B cell (primary cell): ENCODE measurements around the gene ADH6. TPM values are rescaled to one million over a fixed set of nuclear protein-coding genes. Genes with fewer than 3 reads are reported as not detected.

Experiments
- ATAC-seq: fragments of 200-7000 bp; cut with Tn5 transposase; one replicate; pipeline ENCODE4 v1.10.0; 2021; ENCODE audit warnings: low read depth, mild to moderate bottlenecking, moderate number of reproducible peaks, moderate library complexity
- CTCF ChIA-PET: fragments of 350-600 bp; sonication (Branson Sonifier 250); formaldehyde crosslinking; loops from one replicate; lab custom pipeline; 2021; ENCODE audit warnings: antibody characterized with exemption, inconsistent platforms; lab: Charles Lee
- POLR2A ChIA-PET: fragments of 350-600 bp; sonication (Branson Sonifier 250); formaldehyde crosslinking; loops from one replicate; lab custom pipeline; 2021; ENCODE audit warnings: antibody characterized with exemption; lab: Charles Lee
- DNase-seq: peaks from one replicate; pipeline ENCODE4 v3.0.0; 2013
- H2AFZ ChIP-seq: 2 replicates; pipeline ENCODE4 v1.6.1; 2012; ENCODE audit warnings: mild to moderate bottlenecking, low read depth, low read length; ENCODE audit not compliant: insufficient read depth, poor library complexity, severe bottlenecking
- H3K27ac ChIP-seq, 2 donors: 1 replicate in 1 of 2; 2 replicates in 1 of 2; pipeline ENCODE4 v1.5.1; 2012 to 2013; ENCODE audit warnings: low read length in 2 of 2, mild to moderate bottlenecking in 2 of 2, moderate library complexity in 1 of 2
- H3K27me3 ChIP-seq, 4 experiments: fragments of 200-600 bp in 1 of 4; sonication (generic) in 1 of 4; replicated peaks in 1 of 4; 1 replicate in 2 of 4; 2 replicates in 2 of 4; pipeline versions ENCODE4 v1.6.1 to v1.7.0; 2013 to 2016; ENCODE audit warnings: low read length in 3 of 4, mild to moderate bottlenecking in 2 of 4, mixed read lengths in 1 of 4, moderate library complexity in 1 of 4; ENCODE audit not compliant: insufficient read depth in 4 of 4, control insufficient read depth in 3 of 4; ENCODE audit errors: control extremely low read depth in 1 of 4
- H3K36me3 ChIP-seq, 2 experiments: replicated peaks in 1 of 2; 1 replicate in 1 of 2; 2 replicates in 1 of 2; pipeline versions ENCODE4 v1.6.1 to v1.7.1; 2013; ENCODE audit warnings: low read length in 1 of 2; ENCODE audit not compliant: insufficient read depth in 2 of 2, control insufficient read depth in 1 of 2; ENCODE audit errors: control extremely low read depth in 1 of 2, extremely low read depth in 1 of 2
- H3K4me1 ChIP-seq, 2 donors: fragments of 200-600 bp in 1 of 2; sonication (generic) in 1 of 2; 1 replicate in 1 of 2; 2 replicates in 1 of 2; pipeline versions ENCODE4 v1.5.1 to v1.6.1; 2013 to 2017; ENCODE audit warnings: low read length in 2 of 2; ENCODE audit not compliant: control insufficient read depth in 2 of 2, insufficient read depth in 2 of 2
- H3K4me2 ChIP-seq: replicated peaks from 2 replicates; pipeline ENCODE3; 2012; ENCODE audit warnings: mild to moderate bottlenecking, low read depth, low read length; ENCODE audit not compliant: poor library complexity, severe bottlenecking
- H3K4me3 ChIP-seq, 5 experiments: fragments of 200-600 bp in 1 of 5; sonication (generic) in 1 of 5; 1 replicate in 3 of 5; 2 replicates in 2 of 5; pipeline versions ENCODE4 v1.5.1 to v1.7.0; 2011 to 2016; ENCODE audit warnings: low read length in 4 of 5, mild to moderate bottlenecking in 4 of 5, low read depth in 2 of 5, control low read depth in 1 of 5, moderate library complexity in 1 of 5; ENCODE audit not compliant: insufficient read depth in 1 of 5; ENCODE audit errors: control extremely low read depth in 1 of 5, extremely low read depth in 1 of 5
- H3K79me2 ChIP-seq: fragments of 200-600 bp; sonication (generic); one replicate; pipeline ENCODE4 v1.6.0; 2016; ENCODE audit warnings: low read length; ENCODE audit not compliant: control insufficient read depth, insufficient read depth
- H3K9ac ChIP-seq: fragments of 200-600 bp; sonication (generic); 2 replicates; pipeline ENCODE4 v1.6.1; 2017; ENCODE audit warnings: mild to moderate bottlenecking, low read length, moderate library complexity
- H3K9me3 ChIP-seq, 3 donors: one replicate each; pipeline versions ENCODE4 v1.6.1 to v1.7.1; 2013; ENCODE audit warnings: low read length in 2 of 3; ENCODE audit not compliant: control insufficient read depth in 2 of 3, insufficient read depth in 1 of 3; ENCODE audit errors: control extremely low read depth in 1 of 3
- H4K20me1 ChIP-seq: 2 replicates; pipeline ENCODE4 v1.6.0; 2012; ENCODE audit warnings: mild to moderate bottlenecking, low read length; ENCODE audit not compliant: insufficient read depth, control insufficient read depth, poor library complexity, severe bottlenecking
- H3K27ac Mint-ChIP-seq: one replicate; pipeline ENCODE4 v1.8.0; 2021; ENCODE audit warnings: mixed read lengths
- H3K27me3 Mint-ChIP-seq: one replicate; pipeline ENCODE4 v1.8.0; 2021; ENCODE audit warnings: mixed read lengths
- H3K4me1 Mint-ChIP-seq: one replicate; pipeline ENCODE4 v1.8.0; 2021; ENCODE audit warnings: mixed read lengths
- H3K4me3 Mint-ChIP-seq: one replicate; pipeline ENCODE4 v1.8.0; 2021; ENCODE audit warnings: mixed read lengths
- H3K9me3 Mint-ChIP-seq: one replicate; pipeline ENCODE4 v1.8.0; 2022; ENCODE audit warnings: mixed read lengths; ENCODE audit not compliant: insufficient read depth
- CTCF ChIP-seq: fragments of 200-600 bp; IDR thresholded peaks from one replicate; pipeline ENCODE4 v1.8.0; 2022; ENCODE audit warnings: antibody characterized with exemption, mild to moderate bottlenecking
- EZH2 ChIP-seq: IDR thresholded peaks from 2 replicates; pipeline ENCODE4 v1.6.1; 2012; ENCODE audit warnings: borderline replicate concordance, low read depth, mild to moderate bottlenecking, moderate library complexity, low read length; ENCODE audit not compliant: insufficient read depth, poor library complexity, severe bottlenecking
- WGBS: methylation state at CpG from one replicate; pipeline ENCODE4 v1.1.5; 2013; ENCODE audit warnings: missing lambda C conversion rate; ENCODE audit not compliant: insufficient coverage; 5-methylcytosine and 5-hydroxymethylcytosine counted together
- intact Hi-C: fragments of 100-400 bp; cut with micrococcal nuclease; formaldehyde crosslinking; loops from one replicate; pipeline ENCODE4 v1.10.0; 2022
- polyA plus RNA-seq: library from polyadenylated mRNA; depleted of rRNA; stranded (reverse); fragments of >200 nt; gene quantifications from 2 replicates; pipeline ENCODE4 v1.2.3, GENCODE V29; 2012
- total RNA-seq, 2 donors: library from RNA; stranded (reverse); fragments of 120-200 nt in 1 of 2; gene quantifications; 1 replicate in 1 of 2; 2 replicates in 1 of 2; pipeline versions ENCODE4 v1.2.3 to v1.2.4, GENCODE V29; 2013 to 2022

Gene ADH6
- total and polyA plus RNA-seq, 2 donors (not counting 1 experiment from before 2014, with no cell fraction given): not detected

- intact Hi-C loops: no loop called here
- Mint-ChIP-seq H3K9me3 (peaks cover 11% of the 10 kb centered on the region), H3K27me3 (no peaks in the 10 kb centered on the region), H3K4me3 (no peak overlapping the region), H3K4me1 (no peaks in the 10 kb centered on the region), H3K27ac (no peak overlapping the region)
- DNase-seq (no peak), ATAC-seq (no peak)
- Histone ChIP-seq H3K79me2 (no peaks in the 10 kb centered on the region), H3K9ac (no peak overlapping the region), H2AFZ (no peak overlapping the region), H3K27ac (no peak overlapping the region), H4K20me1 (no peaks in the 10 kb centered on the region), H3K4me3 (no peak overlapping the region), H3K36me3 (no peaks in the 10 kb centered on the region), H3K4me2 (no peak overlapping the region), H3K27me3 (no peaks in the 10 kb centered on the region), H3K9me3 (peaks cover 0 to 14% (median 4%) of the 10 kb centered on the region in 3 donors), H3K4me1 (no peaks in the 10 kb centered on the region)
- ChIA-PET POLR2A (no interaction called here), CTCF (no interaction called here)
- TF ChIP-seq CTCF (no peak), EZH2 (no peak)
- WGBS: 82% methylated on average over 2 of the region's 2 CpGs
Observed at GRCh38 chr4:99180382-99181070, 38.5 kb downstream of the ADH6 start.

DNA sequence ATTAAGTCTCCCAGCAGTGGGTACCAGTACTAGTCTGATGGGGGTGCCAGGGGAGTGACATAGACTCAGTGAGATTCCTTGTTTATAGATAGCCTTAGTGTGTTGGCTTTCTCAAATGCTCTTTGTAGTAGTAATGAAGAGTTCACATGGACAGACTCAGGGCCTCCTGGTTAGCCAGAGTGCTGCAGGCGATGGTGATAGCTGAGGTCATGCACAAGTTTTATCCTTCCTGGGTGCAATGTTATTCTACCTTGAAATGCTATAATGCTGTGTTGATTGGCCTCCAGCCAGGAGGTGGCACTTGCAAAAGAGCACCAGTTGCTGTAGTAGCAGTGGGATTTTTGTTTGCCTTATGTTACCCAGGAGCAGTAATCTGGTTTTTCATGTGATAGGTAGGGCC, 39.4 kb downstream of the ADH6 start:
- intact Hi-C loops: no loop called here
- Histone ChIP-seq H3K36me3 (no peaks in the 10 kb centered on the region), H3K27me3 (no peaks in the 10 kb centered on the region), H3K27ac (no peak overlapping the region), H3K4me3 (no peak overlapping the region), H3K4me2 (no peak overlapping the region), H2AFZ (no peak overlapping the region), H3K9ac (no peak overlapping the region), H3K9me3 (peaks cover 0 to 11% (median 0%) of the 10 kb centered on the region in 3 donors), H4K20me1 (no peaks in the 10 kb centered on the region), H3K4me1 (no peaks in the 10 kb centered on the region), H3K79me2 (no peaks in the 10 kb centered on the region)
- H3K9me3 Mint-ChIP-seq: peaks cover 11% of the 10 kb centered on the region
- H3K4me1 Mint-ChIP-seq: no peaks in the 10 kb centered on the region
- POLR2A ChIA-PET: no interaction called here
- TF ChIP-seq EZH2 (no peak), CTCF (no peak)
- no peaks in the 10 kb centered on the region for H3K27me3 Mint-ChIP-seq
- WGBS: 100% methylated on average over 1 of the region's 1 CpG
- CTCF ChIA-PET: no interaction called here
- H3K4me3 Mint-ChIP-seq: no peak overlapping the region
- ATAC-seq (no peak), DNase-seq (no peak)
- no peak overlapping the region for H3K27ac Mint-ChIP-seq
